Heart left ventricle (tissue), 16 donors: ENCODE data around the gene JUN. TPM values are rescaled to one million over a fixed set of nuclear protein-coding genes. Genes with fewer than 3 reads are reported as not detected.

Experiments
- ATAC-seq, 4 donors: fragments of 200-7000 bp; cut with Tn5 transposase; one replicate each; pipeline ENCODE4 v1.9.1; 2020 to 2022; ENCODE audit warnings: moderate library complexity in 4 of 4, mild to moderate bottlenecking in 3 of 4, moderate number of reproducible peaks in 1 of 4
- DNase-seq, 5 donors: peaks; one replicate each; pipeline ENCODE4 v3.0.0-alpha.2; 2020
- H3K27ac ChIP-seq, 12 donors: fragments of 200-600 bp; sonication (generic) in 4 of 12; one replicate each; pipeline versions ENCODE4 v1.5.0 to v1.8.0; 2016 to 2022; ENCODE audit warnings: mild to moderate bottlenecking in 2 of 12
- H3K27me3 ChIP-seq, 9 donors: fragments of 200-600 bp; sonication (generic) in 2 of 9; one replicate each; pipeline versions ENCODE4 v1.5.1 to v1.8.0; 2016 to 2022; ENCODE audit warnings: mild to moderate bottlenecking in 3 of 9
- H3K36me3 ChIP-seq, 9 donors: fragments of 200-600 bp; sonication (generic) in 2 of 9; one replicate each; pipeline versions ENCODE4 v1.5.0 to v1.8.0; 2018 to 2022; ENCODE audit warnings: mild to moderate bottlenecking in 2 of 9
- H3K4me1 ChIP-seq, 12 donors: fragments of 200-600 bp; sonication (generic) in 4 of 12; one replicate each; pipeline versions ENCODE4 v1.5.0 to v1.8.0; 2016 to 2022; ENCODE audit warnings: mild to moderate bottlenecking in 3 of 12
- H3K4me3 ChIP-seq, 12 donors: fragments of 200-600 bp; sonication (generic) in 4 of 12; one replicate each; pipeline versions ENCODE4 v1.5.0 to v1.8.0; 2017 to 2022; ENCODE audit warnings: mild to moderate bottlenecking in 9 of 12, moderate library complexity in 4 of 12
- H3K9me3 ChIP-seq, 12 donors: fragments of 200-600 bp; sonication (generic) in 4 of 12; one replicate each; pipeline versions ENCODE4 v1.5.0 to v1.8.0; 2016 to 2022; ENCODE audit warnings: mild to moderate bottlenecking in 1 of 12
- POLR2A ChIP-seq, 2 donors: fragments of 450-650 bp; IDR thresholded peaks; one replicate each; pipeline ENCODE4 v1.6.1; 2017; ENCODE audit warnings: antibody characterized with exemption in 2 of 2, mild to moderate bottlenecking in 2 of 2, moderate library complexity in 2 of 2
- WGBS, 4 donors: extraction: QIAGEN DNeasy Blood & Tissue Kit in 2 of 4; methylation state at CpG; one replicate each; pipeline versions ENCODE4 v1.1.5 to v1.1.7; 2013 to 2018; 5-methylcytosine and 5-hydroxymethylcytosine counted together
- intact Hi-C, 10 donors: fragments of 100-400 bp; cut with DNase I; formaldehyde crosslinking; loops; one replicate each; pipeline versions ENCODE4 v1.11.1 to v1.14.2; 2022
- polyA plus RNA-seq, 2 donors: library from polyadenylated mRNA; stranded (reverse); fragments of 200-250 nt; gene quantifications; one replicate each; pipeline ENCODE4 v1.2.3, GENCODE V29; 2013
- total RNA-seq, 9 donors: library from RNA; depleted of rRNA in 2 of 9; stranded (reverse); fragments of >200 nt in 2 of 9; fragmentation: NEBNext Ultra II Directional in 3 of 9; extraction: Animal tissue kit (Norgen Biotek cat#: 25700) in 3 of 9; gene quantifications; one replicate each; pipeline versions ENCODE4 v1.1.0 to v1.2.4, GENCODE V29; 2016 to 2023
- TF ChIP-seq, protein P1 (sequence below), 12 donors: fragments of 200-600 bp; sonication (generic) in 4 of 12; IDR thresholded peaks; one replicate each; pipeline versions ENCODE4 v1.5.0 to v1.8.0; 2018 to 2022; ENCODE audit warnings: antibody characterized with exemption in 12 of 12, mild to moderate bottlenecking in 5 of 12
- donor health status: ischemic (EF 13 %, LVEDD 7.1; RV severe dilation, severe dysfunction).
- donor health status: healthy with polysubstance abuse.
- donor health status: DM: no; HTN: yes; CAD: no.
- donor health status: DM: no; HTN: no; CAD: no.
- donor health status: ischemic (EF 25% LVEDD 6.9; RV normal size, moderate dysfunction).
- donor health status: ischemic (EF 25% LVEDD 5.7; RV mildly dilated, moderate dysfunction).
- donor health status: healthy.
- donor health status: DM: yes; HTN: yes; CAD: no.
- donor health status: ischemic (EF 35%, LVEDD 5.7; RV mildly dilated, moderate dysfunction).
- donor health status: nonischemic (EF 11% LVEDD 7.7; RV severe dilation, severe dysfunction).
- donor health status: DM: yes; HTN: yes; CAD: no.
- donor health status: PGD.
- donor health status: ischemic (EF 29% LVEDD 5.4; RV normal size, mild dysfunction).
- donor health status: nonischemic (EF 23%, LVEDD 6.1; RV moderate dilation, normal function).

The JUN gene
- total and polyA plus RNA-seq, 11 donors, result 57.1 to 133 (median 82.8) TPM

DNA sequence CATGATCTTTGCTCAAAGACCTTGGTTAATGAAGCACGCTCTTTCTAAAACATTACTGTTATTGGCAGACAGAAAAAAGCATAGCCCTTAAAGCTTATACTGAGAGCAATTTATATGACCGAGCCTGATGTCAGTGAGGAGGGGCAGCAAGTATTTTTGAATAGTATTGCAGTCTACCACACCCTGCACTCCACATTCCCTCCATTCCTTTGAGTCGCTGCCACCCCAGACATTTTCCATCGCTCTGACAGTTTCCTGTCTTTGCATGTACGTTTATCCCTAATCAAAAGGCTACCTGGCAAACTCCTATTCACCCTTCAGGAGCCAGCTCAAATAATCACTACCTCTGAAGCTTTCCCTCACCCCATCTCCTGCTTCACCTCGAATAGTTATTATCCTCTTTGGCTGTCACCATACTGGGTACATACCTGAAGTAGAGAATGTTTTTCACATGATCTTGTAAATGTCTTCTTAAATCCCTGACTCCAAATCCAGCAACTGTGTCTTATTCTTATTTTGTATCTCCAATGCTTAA, 5.5 kb upstream of the JUN start:
- Histone ChIP-seq H3K9me3 (peaks cover 0 to 12% (median 0%) of the 10 kb centered on the region in 12 donors), H3K27ac (no peak overlapping the region), H3K4me3 (no peak overlapping the region), H3K4me1 (peaks cover 0 to 16% (median 7%) of the 10 kb centered on the region in 12 donors), H3K27me3 (no peaks in the 10 kb centered on the region), H3K36me3 (no peaks in the 10 kb centered on the region)
- no peak for ATAC-seq
- intact Hi-C loops, result loop anchor here in 9 of 10 donors (2.0 to 10.0 kb wide), 17 partner anchors 17 to 965 kb away; partner anchors contain the start of gene FGGY (in 1 of the 9)
- no peak for TF ChIP-seq POLR2A (IDR thresholded peaks at IDR 0.05)
- TF ChIP-seq, protein P1, sequence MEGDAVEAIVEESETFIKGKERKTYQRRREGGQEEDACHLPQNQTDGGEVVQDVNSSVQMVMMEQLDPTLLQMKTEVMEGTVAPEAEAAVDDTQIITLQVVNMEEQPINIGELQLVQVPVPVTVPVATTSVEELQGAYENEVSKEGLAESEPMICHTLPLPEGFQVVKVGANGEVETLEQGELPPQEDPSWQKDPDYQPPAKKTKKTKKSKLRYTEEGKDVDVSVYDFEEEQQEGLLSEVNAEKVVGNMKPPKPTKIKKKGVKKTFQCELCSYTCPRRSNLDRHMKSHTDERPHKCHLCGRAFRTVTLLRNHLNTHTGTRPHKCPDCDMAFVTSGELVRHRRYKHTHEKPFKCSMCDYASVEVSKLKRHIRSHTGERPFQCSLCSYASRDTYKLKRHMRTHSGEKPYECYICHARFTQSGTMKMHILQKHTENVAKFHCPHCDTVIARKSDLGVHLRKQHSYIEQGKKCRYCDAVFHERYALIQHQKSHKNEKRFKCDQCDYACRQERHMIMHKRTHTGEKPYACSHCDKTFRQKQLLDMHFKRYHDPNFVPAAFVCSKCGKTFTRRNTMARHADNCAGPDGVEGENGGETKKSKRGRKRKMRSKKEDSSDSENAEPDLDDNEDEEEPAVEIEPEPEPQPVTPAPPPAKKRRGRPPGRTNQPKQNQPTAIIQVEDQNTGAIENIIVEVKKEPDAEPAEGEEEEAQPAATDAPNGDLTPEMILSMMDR (IDR thresholded peaks at IDR 0.05), result no peak
- 65 to 71% (median 69%) methylated on average over 6 of the region's 6 CpGs for WGBS, 4 donors
- DNase-seq, result no peak

DNA sequence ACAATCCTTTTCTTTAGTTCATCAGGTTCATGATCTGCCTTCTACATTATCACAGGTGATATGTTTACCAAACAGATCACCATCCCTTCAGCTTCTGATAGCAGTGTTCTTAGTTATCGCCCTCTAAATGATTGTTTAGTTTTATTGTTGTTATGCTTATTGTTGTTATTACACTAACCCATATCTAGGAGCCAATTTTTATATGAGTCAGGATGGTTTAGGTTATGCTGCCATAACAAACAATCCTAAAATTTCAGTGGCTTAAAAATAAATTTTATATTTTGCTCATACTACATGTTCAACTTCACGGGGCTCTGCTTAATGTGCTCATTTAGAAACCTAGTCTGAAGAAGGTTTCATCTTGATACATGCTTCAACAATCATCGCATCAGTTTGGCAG, 4.4 kb upstream of the JUN start:
- Histone ChIP-seq H3K27me3 (no peaks in the 10 kb centered on the region), H3K9me3 (peaks cover 0 to 12% (median 0%) of the 10 kb centered on the region in 12 donors), H3K4me3 (no peak overlapping the region), H3K27ac (no peak overlapping the region), H3K36me3 (no peaks in the 10 kb centered on the region), H3K4me1 (peaks cover 0 to 16% (median 7%) of the 10 kb centered on the region in 12 donors)
- ATAC-seq (no peak), DNase-seq (no peak)
- 96 to 100% (median 98%) methylated on average over 3 of the region's 3 CpGs for WGBS, 4 donors
- no peak for TF ChIP-seq POLR2A (IDR thresholded peaks at IDR 0.05)
- TF ChIP-seq, protein P1 (IDR thresholded peaks at IDR 0.05), result no peak
- intact Hi-C loops, result loop anchor here in 9 of 10 donors (2.0 to 10.0 kb wide), 17 partner anchors 19 to 967 kb away; partner anchors contain the start of gene FGGY (in 1 of the 9)

DNA sequence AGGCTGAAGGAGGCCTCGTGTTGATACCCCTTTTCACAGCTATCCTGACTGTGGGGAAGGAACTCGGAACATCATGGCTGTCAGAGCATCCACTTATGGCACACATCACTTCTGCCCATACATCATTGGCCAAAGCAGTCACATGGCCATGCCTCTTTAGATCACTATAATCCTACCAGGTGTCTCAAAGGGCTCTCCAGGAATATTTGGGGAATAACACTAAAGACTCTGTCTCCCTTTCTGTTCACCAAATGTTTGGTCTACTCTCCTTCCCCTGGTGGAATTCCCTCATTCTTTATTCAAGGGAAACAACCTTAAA, 3.0 kb upstream of the JUN start:
- Histone ChIP-seq H3K27me3 (no peaks in the 10 kb centered on the region), H3K36me3 (peaks cover 0 to 8% (median 6%) of the 10 kb centered on the region in 9 donors), H3K4me3 (no peak overlapping the region), H3K4me1 (peaks cover 0 to 16% (median 7%) of the 10 kb centered on the region in 12 donors), H3K9me3 (peaks cover 0 to 12% (median 0%) of the 10 kb centered on the region in 12 donors), H3K27ac (peak overlapping the region in 8 of 12 donors; percentile 94 to 100 (median 99))
- no peak for DNase-seq
- intact Hi-C loops, result loop anchor here in 9 of 10 donors (5.0 to 10.0 kb wide), 16 partner anchors 95 to 968 kb away; partner anchors contain the start of gene FGGY (in 1 of the 9)
- 86 to 91% (median 89%) methylated on average over 2 of the region's 2 CpGs for WGBS, 4 donors
- TF ChIP-seq, protein P1 (IDR thresholded peaks at IDR 0.05), result no peak
- TF ChIP-seq POLR2A (IDR thresholded peaks at IDR 0.05), result no peak
- ATAC-seq, result no peak

DNA sequence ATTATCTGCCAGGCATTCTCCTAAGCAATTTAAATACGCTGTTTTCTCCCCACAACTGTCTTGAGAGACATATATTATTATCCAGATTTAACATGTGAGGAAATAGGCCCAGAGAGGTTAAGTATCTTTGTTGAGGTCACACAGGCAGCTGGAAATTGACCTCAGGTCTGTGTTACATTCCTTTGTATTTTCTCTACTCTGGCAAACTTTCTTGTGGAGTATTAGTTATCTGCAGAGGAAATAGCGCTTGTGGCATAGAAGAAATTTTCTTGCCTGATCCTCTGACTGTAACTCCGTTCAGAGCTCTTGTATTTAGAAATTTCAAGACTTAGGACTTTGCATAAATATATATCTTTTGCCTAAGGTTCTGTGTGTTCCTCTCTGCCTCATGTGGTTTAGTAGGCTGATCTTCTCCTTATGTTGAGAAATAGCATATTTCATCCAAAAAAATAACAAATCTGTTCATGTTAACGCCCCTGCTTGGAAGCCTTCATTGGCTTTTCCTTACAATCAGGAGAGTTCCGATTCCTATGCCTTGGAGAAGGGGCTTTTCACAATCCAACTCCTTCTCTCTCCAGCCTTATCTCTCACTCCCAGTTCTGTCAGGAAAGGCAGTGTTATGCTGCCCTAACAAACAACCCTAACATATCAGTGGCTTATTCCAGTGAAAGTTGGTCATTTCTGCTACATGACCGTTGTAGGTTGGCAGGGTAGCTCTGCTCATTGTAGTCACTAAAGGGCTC, 2.5 kb upstream of the JUN start:
- 78 to 89% (median 82%) methylated on average over 6 of the region's 6 CpGs for WGBS, 4 donors
- Histone ChIP-seq H3K4me3 (peak overlapping the region in 2 of 12 donors; percentile 83 to 89), H3K27me3 (no peaks in the 10 kb centered on the region), H3K4me1 (peaks cover 0 to 16% (median 7%) of the 10 kb centered on the region in 12 donors), H3K9me3 (peaks cover 0 to 12% (median 0%) of the 10 kb centered on the region in 12 donors), H3K27ac (peak overlapping the region in 11 of 12 donors; percentile 94 to 100 (median 99)), H3K36me3 (peaks cover 0 to 11% (median 6%) of the 10 kb centered on the region in 9 donors)
- ATAC-seq (no peak), DNase-seq (no peak)
- intact Hi-C loops, result loop anchor here in 9 of 10 donors (5.0 to 10.0 kb wide), 16 partner anchors 96 to 968 kb away; partner anchors contain the start of gene FGGY (in 1 of the 9)
- TF ChIP-seq, protein P1 (IDR thresholded peaks at IDR 0.05), result no peak
- no peak for TF ChIP-seq POLR2A (IDR thresholded peaks at IDR 0.05)
